Calu3 (cell line): ENCODE data around the gene FAM124B. TPM values are rescaled to one million over a fixed set of nuclear protein-coding genes. Genes with fewer than 3 reads are reported as not detected.

Experiments
- BruUV-seq: library from RNA; stranded (reverse); fragments of 400-500 nt; replicated peaks from 2 replicates; lab custom pipeline; 2021; lab: Mats Ljungman, UMichigan
- CTCF ChIA-PET: fragments of 300-600 bp; sonication (Branson Sonifier 250); formaldehyde crosslinking; loops from one replicate; lab custom pipeline; 2022; ENCODE audit warnings: antibody characterized with exemption; lab: Charles Lee
- DNase-seq: peaks from one replicate; pipeline ENCODE4 v3.0.0; 2022
- H3K27ac Mint-ChIP-seq: one replicate; pipeline ENCODE4 v1.8.0; 2022; ENCODE audit warnings: mixed read lengths; ENCODE audit not compliant: unreplicated experiment
- H3K27me3 Mint-ChIP-seq: one replicate; pipeline ENCODE4 v1.8.0; 2022; ENCODE audit warnings: mixed read lengths; ENCODE audit not compliant: unreplicated experiment
- H3K36me3 Mint-ChIP-seq: one replicate; pipeline ENCODE4 v1.8.0; 2022; ENCODE audit warnings: mild to moderate bottlenecking, moderate library complexity, mixed read lengths; ENCODE audit not compliant: insufficient read depth, unreplicated experiment
- H3K4me1 Mint-ChIP-seq: one replicate; pipeline ENCODE4 v1.8.0; 2022; ENCODE audit warnings: mild to moderate bottlenecking, low read depth, mixed read lengths; ENCODE audit not compliant: unreplicated experiment
- H3K4me3 Mint-ChIP-seq: one replicate; pipeline ENCODE4 v1.8.0; 2022; ENCODE audit warnings: mild to moderate bottlenecking, low read depth, moderate library complexity, mixed read lengths; ENCODE audit not compliant: unreplicated experiment
- H3K9me3 Mint-ChIP-seq: one replicate; pipeline ENCODE4 v1.8.0; 2022; ENCODE audit warnings: low read depth, mixed read lengths; ENCODE audit not compliant: unreplicated experiment
- intact Hi-C: fragments of 100-400 bp; cut with micrococcal nuclease; formaldehyde crosslinking; loops from one replicate; pipeline ENCODE4 v1.10.0; 2022; ENCODE audit not compliant: unreplicated experiment
- total RNA-seq: library from RNA; stranded (reverse); gene quantifications from 2 replicates; pipeline ENCODE4 v1.2.3, GENCODE V29; 2022
- TF ChIP-seq, protein P1 (sequence below): fragments of 200-600 bp; IDR thresholded peaks from one replicate; pipeline ENCODE4 v1.8.0; 2022; ENCODE audit warnings: antibody characterized with exemption; ENCODE audit not compliant: unreplicated experiment

Gene FAM124B
- total RNA-seq, 1 experiment from 2014 or later = not detected

- Mint-ChIP-seq H3K36me3 (peaks cover 3% of the 10 kb centered on the region), H3K27ac (no peak overlapping the region), H3K4me3 (no peak overlapping the region), H3K9me3 (peaks cover 4% of the 10 kb centered on the region), H3K27me3 (no peaks in the 10 kb centered on the region), H3K4me1 (no peaks in the 10 kb centered on the region)
- CTCF ChIA-PET = no interaction called here
- intact Hi-C loops = no loop called here
- no peak for DNase-seq
- no TSS peak for BruUV-seq
- TF ChIP-seq, protein P1, sequence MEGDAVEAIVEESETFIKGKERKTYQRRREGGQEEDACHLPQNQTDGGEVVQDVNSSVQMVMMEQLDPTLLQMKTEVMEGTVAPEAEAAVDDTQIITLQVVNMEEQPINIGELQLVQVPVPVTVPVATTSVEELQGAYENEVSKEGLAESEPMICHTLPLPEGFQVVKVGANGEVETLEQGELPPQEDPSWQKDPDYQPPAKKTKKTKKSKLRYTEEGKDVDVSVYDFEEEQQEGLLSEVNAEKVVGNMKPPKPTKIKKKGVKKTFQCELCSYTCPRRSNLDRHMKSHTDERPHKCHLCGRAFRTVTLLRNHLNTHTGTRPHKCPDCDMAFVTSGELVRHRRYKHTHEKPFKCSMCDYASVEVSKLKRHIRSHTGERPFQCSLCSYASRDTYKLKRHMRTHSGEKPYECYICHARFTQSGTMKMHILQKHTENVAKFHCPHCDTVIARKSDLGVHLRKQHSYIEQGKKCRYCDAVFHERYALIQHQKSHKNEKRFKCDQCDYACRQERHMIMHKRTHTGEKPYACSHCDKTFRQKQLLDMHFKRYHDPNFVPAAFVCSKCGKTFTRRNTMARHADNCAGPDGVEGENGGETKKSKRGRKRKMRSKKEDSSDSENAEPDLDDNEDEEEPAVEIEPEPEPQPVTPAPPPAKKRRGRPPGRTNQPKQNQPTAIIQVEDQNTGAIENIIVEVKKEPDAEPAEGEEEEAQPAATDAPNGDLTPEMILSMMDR = no peak
These were observed 30.2 kb upstream of the FAM124B start for GRCh38 chr2:224432003-224432579.

DNA sequence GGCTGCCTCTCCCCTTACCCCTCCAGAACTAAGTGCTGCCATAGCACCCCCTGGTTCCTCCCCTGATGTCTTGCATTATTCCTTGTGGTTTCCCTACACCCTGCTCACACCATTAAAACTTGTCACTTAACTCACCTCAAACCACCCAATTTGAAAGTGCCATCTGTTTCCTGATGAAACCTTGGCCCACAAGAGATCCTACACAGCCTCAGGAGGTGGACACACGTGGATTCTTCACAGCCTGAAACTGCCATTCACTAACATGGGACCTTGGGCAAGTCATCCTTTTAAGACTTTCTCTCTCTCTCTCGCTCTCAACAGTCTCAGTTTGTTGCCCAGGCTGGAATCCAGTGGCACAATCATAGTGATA lies 27.5 kb upstream of the FAM124B start:
- Mint-ChIP-seq H3K36me3 (peaks cover 3% of the 10 kb centered on the region), H3K27me3 (no peaks in the 10 kb centered on the region), H3K4me3 (no peak overlapping the region), H3K9me3 (peaks cover 9% of the 10 kb centered on the region), H3K27ac (no peak overlapping the region), H3K4me1 (no peaks in the 10 kb centered on the region)
- TF ChIP-seq, protein P1 = no peak
- DNase-seq = no peak
- intact Hi-C loops = no loop called here
- BruUV-seq = no TSS peak
- CTCF ChIA-PET = interaction anchor here (0.6 kb wide), 3 partner anchors 453 to 569 kb away, joined by 3 to 5 read pairs (median 3); no protein-coding TSS in a partner anchor

GRCh38 chr2:224428787-224429440 lies 27.0 kb upstream of the FAM124B start:
- Mint-ChIP-seq H3K9me3 (peaks cover 9% of the 10 kb centered on the region), H3K36me3 (peaks cover 3% of the 10 kb centered on the region), H3K27me3 (no peaks in the 10 kb centered on the region), H3K27ac (no peak overlapping the region), H3K4me1 (no peaks in the 10 kb centered on the region), H3K4me3 (no peak overlapping the region)
- BruUV-seq = no TSS peak
- CTCF ChIA-PET = interaction anchor here (0.6 kb wide), 3 partner anchors 454 to 570 kb away, joined by 3 to 5 read pairs (median 3); no protein-coding TSS in a partner anchor
- DNase-seq = no peak
- TF ChIP-seq, protein P1 = no peak
- intact Hi-C loops = no loop called here

DNA sequence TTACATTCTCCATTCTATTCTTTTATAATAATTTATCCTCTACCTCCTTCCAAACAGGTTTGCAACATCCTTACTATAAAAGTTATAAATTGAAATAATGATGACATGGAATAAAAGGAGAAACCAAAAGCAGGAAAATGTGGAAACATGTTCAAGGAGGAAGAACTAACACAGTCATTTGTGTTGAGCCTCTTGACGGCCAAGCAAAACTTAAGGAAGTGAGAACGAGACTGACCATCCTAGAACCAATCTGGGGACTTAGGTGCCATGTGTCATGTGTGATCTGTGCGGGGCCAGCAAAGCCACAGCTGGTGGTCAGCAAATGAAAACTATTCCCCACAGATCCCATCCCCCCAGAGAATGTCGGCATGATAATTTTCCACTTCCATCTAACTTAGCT lies 25.6 kb upstream of the FAM124B start:
- CTCF ChIA-PET = interaction anchor here (0.7 kb wide), 1 partner anchor 40 kb away, joined by 3 read pairs; no protein-coding TSS in a partner anchor
- Mint-ChIP-seq H3K9me3 (peaks cover 9% of the 10 kb centered on the region), H3K4me3 (no peak overlapping the region), H3K27ac (no peak overlapping the region), H3K27me3 (no peaks in the 10 kb centered on the region), H3K4me1 (no peaks in the 10 kb centered on the region), H3K36me3 (peaks cover 3% of the 10 kb centered on the region)
- intact Hi-C loops = no loop called here
- TF ChIP-seq, protein P1 = no peak
- no TSS peak for BruUV-seq
- DNase-seq = no peak
